ENCODE results near the gene RASL10B.

RASL10B gene

DNA sequence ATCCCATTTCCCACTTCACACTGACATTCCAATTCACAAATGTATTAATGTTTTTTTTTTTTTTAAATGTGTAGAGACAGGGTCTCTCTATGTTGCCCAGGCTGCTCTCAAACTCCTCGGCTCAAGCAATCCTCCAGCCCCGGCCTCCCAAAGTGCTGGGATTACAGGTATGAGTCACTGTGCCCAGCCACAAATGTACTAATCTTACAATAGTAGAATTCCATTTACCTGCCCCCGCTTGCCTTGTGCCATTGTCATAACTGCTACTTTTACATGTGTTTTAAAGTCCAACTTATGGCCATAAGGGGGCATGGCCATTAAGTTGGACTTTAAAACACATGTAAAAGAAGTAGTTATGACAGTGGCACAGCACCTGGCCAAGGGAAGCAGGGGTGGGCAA, 59.4 kb downstream of the RASL10B start:
- POLR2A ChIA-PET: no interaction called here
- TF ChIP-seq, protein P1, sequence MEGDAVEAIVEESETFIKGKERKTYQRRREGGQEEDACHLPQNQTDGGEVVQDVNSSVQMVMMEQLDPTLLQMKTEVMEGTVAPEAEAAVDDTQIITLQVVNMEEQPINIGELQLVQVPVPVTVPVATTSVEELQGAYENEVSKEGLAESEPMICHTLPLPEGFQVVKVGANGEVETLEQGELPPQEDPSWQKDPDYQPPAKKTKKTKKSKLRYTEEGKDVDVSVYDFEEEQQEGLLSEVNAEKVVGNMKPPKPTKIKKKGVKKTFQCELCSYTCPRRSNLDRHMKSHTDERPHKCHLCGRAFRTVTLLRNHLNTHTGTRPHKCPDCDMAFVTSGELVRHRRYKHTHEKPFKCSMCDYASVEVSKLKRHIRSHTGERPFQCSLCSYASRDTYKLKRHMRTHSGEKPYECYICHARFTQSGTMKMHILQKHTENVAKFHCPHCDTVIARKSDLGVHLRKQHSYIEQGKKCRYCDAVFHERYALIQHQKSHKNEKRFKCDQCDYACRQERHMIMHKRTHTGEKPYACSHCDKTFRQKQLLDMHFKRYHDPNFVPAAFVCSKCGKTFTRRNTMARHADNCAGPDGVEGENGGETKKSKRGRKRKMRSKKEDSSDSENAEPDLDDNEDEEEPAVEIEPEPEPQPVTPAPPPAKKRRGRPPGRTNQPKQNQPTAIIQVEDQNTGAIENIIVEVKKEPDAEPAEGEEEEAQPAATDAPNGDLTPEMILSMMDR (IDR thresholded peaks at IDR 0.05; ENCODE audit: control extremely low read depth, extremely low read depth, low read depth, missing control alignments): no peak
- DNase-seq (ENCODE audit: extremely low spot score): no peak
- CTCF ChIA-PET: interaction anchor here (0.7 to 2.1 kb wide), 2 partner anchors 18 to 27 kb away, joined by 3 to 10 read pairs; partner anchors contain the start of gene TAF15

DNA sequence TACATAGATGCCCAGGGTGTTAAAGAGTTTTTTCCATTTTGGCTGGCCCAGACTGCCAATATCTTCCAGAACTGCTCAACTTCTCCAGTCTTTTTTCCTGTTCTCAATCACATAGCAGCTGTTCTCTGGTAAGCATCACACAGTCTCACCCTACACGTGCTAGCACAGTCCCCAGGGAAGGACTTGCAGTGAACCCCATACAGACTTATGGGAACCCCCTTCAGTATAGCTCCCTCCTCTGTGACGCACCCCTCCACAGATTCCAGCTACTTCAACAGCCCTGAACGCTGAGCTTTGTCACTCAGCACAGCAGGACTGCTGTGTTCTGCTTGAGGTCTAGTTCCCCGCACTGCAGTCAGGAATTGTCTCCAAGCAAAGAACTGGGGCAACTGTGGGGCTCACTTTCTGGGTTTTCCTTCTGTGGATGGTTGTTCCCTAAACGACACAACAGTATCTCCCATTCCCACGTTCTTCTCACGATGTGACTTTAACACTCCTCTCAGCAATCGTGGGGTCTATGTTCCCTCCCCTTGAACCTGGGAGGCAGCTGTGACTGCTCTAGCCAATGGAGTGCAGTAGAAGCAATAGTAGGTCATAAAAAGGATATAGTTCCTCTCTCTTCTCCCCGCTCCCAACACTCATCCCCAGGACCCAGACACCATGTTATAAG, 60.4 kb downstream of the RASL10B start:
- ChIA-PET CTCF (interaction anchor here (0.7 to 3.4 kb wide), 4 partner anchors 13 to 28 kb away, joined by 3 to 16 read pairs (median 9); partner anchors contain the start of gene TAF15), POLR2A (no interaction called here)
- DNase-seq (ENCODE audit: extremely low spot score): no peak
- TF ChIP-seq, protein P1 (IDR thresholded peaks at IDR 0.05; ENCODE audit: control extremely low read depth, extremely low read depth, low read depth, missing control alignments): no peak

Measured in GM10248 (cell line).